ENCODE measurements around the gene TPBGL.

Gene TPBGL, protein sequence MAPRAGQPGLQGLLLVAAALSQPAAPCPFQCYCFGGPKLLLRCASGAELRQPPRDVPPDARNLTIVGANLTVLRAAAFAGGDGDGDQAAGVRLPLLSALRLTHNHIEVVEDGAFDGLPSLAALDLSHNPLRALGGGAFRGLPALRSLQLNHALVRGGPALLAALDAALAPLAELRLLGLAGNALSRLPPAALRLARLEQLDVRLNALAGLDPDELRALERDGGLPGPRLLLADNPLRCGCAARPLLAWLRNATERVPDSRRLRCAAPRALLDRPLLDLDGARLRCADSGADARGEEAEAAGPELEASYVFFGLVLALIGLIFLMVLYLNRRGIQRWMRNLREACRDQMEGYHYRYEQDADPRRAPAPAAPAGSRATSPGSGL

DNA sequence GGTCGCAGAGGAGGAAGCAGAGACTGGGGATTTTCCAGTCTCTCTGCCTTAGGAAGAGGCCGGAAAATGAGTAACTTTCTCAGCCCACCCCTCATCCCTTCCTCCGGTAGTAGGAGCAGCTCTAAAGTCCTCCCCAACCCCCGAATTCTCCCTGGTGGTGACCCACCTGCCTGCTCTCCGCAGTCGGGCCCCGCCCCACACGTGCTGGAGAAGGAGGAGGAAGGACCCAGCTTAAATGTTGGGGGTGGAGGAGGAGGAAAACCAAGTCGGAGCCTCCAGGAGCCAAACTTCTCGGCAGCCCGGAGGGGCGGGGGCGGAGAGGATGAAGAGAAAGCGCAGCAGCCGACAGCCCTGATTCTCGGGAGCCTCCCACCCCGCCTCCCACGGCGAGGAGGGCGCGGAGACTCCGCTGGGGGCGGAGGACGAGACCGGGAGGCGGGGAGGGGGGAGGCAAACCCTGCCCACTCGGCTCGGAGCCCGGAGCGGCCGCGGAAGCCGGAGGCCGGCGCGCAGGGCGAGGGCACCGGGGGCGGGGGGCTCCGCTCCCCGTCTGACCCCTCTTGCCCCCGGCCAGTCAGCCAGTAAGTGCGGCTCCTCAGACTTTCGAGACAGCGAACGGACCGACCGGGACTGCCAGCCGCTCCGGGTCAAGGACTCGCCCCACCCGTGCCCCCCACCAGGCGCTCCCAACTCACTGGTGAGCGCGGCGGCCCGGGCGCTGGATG is at the start of gene TPBGL:
Gene TPBGL, plus strand, starts transcription at position 464 of the 725 bp plus-strand sequence. CDS start 276 bp downstream, outside the sequence.
- peak in 4 of 56 donors; percentile 23 to 36 (median 33) for DNase-seq

DNA sequence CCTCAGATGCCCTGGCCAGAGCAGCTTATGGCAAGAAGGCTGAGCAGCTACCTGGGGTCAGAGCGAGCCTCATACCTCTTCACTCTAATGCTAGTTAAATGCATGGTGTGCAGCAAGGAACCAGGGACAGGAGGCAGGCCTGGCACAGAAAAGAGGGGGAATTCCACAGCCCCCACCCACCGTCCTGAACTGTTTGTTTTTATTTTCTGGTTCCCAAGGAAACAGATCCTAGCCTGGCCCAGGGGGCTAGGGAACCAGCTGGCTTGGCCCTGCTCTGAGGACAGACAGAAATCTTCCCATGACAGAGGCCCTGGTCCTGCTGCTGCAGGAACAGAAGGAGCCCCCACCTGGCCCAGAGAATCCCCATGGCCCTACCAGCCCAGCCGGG is 49.2 kb upstream of the TPBGL start:
- DNase-seq, result no peak

DNA sequence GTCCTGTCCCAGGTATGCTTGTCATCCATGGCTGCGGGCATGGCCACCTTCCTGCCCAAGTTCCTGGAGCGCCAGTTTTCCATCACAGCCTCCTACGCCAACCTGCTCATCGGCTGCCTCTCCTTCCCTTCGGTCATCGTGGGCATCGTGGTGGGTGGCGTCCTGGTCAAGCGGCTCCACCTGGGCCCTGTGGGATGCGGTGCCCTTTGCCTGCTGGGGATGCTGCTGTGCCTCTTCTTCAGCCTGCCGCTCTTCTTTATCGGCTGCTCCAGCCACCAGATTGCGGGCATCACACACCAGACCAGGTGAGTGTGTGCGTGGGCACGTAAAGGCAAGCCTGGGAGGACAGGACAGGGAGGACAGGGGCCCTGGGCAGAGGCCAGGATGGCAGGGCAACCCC is 47.3 kb upstream of the TPBGL start:
- DNase-seq, result no peak

DNA sequence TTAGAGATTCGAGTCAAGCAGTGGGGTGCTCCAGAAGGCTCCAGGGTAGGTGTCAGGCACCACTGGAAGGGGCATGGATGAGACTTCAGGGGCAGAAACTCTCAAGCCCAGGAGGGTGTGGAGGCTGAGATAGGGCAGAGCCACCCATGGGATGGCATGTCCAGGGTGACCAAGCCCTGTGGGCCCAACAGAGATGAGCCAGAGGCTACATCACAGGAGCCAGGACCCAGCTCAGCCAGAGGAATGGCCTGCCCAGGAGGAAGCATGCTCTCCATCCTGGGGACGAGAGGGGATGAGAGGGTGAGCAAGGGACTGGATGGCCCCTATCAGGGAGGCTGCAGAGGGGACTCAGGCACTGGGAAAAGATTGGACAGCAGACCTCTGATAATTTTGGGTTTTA is 46.9 kb upstream of the TPBGL start:
- DNase-seq, result no peak

DNA sequence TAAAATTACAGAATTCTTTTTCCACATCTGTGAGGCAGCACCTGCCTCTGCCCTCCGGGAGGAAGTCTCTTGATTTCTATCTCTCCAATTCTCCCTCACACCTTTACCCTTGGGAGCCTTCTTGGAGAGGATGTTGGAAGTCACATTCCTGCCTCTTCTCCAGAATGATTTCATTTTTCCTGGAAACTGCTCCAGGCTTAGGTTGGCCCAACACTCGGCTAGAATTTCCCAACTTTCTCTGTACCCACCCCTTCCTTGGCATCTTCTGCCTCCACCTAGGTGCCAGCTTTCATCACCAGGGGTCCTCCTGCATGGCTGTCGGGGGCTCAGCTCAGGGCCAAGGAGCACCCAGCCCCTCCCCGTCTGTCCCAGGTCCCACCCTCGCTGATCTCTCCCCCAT is 46.4 kb upstream of the TPBGL start:
- DNase-seq, result no peak

DNA sequence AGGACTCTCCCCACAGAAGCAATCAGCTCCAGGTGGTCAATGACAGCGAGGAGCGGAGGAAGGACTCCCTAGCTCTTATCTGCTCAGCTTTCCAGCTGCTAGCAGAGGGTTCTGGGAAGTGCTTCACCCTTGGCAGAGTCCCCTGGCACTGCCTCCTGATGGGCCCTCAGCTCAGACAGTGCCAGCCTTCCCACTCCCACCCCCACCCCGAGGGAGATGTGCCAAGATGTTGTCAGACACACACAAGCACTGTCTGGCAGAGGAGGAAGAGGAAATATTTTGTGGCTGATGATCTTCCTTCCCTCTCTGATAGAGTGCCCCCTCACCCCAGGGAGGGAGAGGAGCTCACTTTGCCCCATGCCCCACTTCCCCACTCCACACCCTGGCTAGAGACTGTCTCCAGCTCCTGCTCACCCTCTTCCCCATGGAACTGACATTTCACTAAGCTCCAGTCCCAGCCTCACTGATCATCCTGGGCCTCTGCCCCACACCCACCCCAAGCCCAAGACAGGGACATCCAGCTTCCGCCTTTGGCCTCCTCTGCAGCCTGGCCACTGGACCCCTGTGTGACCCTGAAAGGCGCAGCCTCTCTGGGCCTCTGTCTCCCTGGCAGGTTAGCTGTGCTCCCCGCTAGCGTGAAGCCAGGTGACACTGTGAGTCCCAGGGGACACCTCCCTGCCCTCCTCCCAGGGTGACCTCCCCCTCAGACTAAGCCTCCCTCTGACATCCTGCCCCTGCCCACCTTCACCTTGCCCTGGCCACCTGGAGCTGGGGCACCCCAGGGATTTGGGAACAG is 45.2 kb upstream of the TPBGL start:
- DNase-seq, result peak in 38 of 56 donors; percentile 11 to 74 (median 44)

DNA sequence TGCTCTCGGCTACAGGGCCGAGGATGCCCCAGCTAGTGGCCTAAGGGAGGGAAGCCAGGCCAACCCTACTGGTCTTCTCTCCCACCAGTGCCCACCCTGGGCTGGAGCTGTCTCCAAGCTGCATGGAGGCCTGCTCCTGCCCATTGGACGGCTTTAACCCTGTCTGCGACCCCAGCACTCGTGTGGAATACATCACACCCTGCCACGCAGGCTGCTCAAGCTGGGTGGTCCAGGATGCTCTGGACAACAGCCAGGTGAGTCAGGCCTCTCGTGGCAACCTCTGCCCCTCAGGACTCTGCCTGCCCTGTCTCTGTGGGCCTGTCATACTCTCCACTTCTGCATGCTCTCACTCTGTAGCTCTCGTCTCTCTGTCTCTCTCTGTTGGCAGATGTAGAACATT is 44.1 kb upstream of the TPBGL start:
- DNase-seq, result no peak

DNA sequence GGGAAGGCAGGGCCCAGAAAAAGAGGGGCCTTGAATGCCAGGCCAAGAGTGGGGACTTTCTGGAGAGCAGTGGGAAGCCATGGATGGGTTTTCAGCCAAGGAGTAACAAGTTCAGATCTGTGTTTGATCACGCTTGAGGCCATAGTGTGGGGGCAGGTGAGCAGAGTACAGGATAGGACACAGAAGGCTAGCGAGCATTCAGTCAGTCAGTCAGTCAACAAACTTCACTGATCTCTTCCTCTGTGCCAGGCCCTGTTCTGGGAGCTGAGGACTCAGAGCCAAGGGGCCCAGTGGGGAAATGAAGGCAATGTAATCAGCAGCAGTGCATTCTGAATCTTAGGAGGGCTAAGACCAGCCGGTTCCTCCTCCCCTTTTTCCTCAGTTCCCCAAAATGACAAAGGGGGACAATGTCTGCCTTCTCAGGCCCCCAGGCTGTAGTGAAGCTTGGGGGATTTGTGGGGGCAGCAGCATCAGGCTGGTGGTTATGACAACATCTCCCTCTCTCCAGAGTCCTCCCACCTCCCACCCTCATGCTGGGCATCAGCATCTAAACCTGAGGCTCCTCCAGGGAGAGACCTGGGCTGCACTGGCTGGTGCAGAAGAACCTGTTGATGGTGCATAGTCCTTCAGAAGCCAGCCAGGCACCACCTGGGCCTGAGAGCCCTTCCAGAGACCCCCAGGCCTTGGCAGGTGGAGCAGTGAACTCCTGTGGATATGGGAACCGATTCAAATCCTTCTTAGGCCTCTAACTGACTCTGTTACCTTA is 42.9 kb upstream of the TPBGL start:
- no peak for DNase-seq

DNA sequence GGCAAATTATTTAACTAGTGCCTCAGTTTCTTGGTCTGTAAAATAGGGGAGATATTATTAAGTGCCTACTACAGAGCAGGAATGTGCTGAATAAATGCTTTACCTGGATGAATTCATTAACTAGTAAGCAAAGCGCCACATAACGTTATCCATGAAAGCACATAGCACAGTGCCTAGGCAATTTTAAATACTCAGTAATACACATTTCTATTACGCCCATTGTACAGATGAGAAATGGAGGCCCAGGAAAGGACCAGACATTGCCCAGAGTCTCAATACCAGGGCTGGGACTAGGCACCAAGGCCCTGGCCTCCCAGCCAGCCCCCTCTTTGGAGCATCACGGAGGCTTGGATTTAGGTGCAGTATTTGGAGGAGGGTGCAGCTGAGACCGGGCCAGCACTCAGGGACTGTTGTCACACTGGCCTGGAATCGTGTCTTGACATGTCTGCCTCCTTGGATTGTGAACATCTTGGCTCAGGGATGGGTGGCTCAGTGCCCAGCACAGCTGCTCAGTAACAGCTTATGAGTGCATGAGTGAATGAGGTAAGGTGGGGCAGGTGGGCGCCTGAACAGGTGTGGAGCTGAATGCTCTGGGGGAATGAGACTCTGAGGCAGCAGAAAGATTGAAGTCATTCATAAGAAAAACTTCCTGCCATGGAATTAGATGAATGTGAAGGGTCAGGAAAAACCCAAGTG is 42.1 kb upstream of the TPBGL start:
- no peak for DNase-seq

DNA sequence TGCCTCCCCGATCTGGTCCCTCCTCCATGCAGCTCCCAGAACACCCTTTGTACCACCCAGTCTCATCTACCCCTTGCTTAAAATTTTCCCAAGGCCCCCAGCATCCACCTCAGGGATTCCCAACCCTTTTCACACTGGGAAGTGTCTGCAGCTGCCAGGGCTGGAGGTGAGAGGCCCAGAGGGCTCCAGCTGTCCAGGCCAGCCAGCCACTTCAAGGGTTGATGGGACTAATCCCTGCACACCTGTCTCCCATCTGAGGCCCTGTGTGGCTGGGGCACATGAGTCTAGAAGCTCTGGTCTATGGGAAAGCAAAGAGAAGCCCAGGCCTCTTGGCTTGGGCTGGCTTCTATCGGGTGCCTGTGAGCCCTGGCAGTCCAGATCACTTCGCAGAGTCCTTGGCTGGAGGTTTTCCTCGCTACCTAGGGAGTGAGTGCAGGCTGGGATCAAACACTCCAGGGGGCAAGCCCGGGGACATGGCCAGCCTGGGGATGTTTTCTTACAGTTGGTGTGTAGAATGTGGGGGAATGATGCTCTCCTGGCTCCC is 41.1 kb upstream of the TPBGL start:
- DNase-seq, result no peak

DNA sequence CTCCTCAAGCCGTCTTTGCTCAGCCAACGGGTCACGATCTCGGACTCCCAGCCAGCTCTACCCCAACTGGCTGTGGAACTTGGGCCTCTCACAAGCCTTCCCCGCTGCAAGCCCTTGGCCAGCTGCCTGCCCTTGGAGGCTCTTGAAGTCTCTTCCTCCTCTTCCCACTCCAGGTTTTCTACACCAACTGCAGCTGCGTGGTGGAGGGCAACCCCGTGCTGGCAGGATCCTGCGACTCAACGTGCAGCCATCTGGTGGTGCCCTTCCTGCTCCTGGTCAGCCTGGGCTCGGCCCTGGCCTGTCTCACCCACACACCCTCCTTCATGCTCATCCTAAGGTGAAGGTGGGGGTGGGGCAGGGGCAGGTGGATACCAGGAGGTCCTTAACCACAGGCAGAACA is 40.5 kb upstream of the TPBGL start:
- DNase-seq, result peak in 6 of 56 donors; percentile 7 to 27 (median 12)

DNA sequence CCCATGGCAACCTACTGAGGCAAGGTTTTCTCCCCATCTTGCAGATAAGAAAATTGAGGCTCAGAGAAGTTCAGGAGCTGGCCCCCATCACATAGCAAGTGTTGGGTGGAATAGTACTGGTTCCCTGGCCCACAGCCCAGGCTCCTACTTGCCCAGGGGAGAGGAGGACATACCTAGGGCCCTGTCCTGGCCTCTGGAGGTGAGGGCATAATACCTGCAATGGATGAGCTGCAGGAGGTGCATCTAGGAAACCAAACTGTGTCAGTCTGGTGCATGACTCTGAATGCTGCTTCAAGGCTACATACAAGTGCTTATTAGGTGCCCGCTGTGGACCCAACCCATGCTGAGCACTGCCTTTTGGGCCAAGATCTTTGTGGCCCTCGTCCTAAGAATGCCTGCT is 40.0 kb upstream of the TPBGL start:
- DNase-seq, result no peak

DNA sequence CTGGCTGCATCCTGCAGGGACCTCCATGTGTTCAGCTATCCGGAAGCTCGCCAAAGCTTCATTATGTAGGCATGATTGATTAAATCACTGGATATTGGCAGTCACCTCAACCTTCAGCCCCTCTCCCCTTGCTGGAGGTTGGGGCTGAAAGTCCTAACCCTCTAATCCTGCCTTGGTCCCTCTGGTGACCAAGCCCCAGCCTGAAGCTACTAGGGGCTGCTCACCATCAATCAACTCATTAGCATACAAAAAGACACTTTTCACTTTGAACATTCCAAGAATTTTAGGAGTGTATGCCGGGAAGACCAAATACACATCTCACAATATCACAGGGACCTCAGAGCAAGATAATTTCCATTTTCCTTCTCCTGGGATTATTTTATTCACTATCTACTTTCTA is 38.8 kb upstream of the TPBGL start:
- no peak for DNase-seq

DNA sequence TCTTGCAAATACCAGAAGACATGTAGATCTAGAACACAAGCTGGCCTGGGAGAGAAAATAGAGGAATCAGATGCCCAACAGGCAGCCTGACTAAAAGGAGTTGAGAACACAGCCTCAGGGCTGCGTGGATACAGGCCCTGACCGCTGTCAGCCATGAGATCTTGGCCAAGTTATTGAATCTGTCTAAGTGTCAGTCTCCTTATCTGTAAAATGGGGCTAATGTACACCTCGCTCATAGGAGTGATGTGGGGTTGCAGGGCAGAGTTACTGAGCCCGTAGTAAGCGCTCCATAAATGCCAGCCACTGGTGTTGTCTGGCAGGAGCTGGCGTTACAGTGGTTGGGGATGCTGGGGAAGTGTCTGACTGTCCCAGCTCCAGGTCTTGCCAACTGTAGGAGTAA is 38.4 kb upstream of the TPBGL start:
- no peak for DNase-seq

DNA sequence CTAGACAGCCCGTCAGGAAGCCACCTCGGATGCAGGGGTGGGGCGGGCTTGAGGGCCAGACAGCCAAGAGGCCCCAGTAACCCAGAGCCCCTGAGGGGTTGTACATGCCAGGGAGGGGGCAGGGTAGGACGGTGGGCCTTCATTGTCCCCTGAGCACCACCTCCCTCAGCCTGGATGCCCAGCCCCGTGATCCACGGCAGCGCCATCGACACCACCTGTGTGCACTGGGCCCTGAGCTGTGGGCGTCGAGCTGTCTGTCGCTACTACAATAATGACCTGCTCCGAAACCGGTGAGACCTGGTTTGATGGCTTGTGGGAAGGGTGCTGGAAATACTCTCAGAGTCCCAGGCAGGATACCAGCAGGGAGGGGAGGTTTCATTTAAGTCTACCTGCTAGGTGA is 37.4 kb upstream of the TPBGL start:
- no peak for DNase-seq

DNA sequence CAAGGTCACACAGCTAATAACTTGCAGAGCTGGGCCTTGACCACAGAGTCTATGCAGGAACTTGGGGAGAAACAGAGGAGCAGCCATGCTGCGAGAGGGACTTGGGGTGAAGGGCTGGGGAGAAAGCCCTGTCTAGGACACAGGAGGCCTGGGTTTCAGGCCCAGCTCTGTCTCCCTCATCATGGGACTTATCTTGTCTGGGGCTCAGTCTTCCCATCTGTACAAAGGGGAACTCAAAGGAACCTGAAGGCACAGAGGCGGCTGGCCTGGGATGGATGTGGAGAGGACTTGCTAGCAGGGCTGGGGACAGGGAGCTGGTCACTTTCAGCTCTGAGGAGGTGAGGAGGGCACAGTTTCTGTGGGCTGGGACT is 36.9 kb upstream of the TPBGL start:
- no peak for DNase-seq

DNA sequence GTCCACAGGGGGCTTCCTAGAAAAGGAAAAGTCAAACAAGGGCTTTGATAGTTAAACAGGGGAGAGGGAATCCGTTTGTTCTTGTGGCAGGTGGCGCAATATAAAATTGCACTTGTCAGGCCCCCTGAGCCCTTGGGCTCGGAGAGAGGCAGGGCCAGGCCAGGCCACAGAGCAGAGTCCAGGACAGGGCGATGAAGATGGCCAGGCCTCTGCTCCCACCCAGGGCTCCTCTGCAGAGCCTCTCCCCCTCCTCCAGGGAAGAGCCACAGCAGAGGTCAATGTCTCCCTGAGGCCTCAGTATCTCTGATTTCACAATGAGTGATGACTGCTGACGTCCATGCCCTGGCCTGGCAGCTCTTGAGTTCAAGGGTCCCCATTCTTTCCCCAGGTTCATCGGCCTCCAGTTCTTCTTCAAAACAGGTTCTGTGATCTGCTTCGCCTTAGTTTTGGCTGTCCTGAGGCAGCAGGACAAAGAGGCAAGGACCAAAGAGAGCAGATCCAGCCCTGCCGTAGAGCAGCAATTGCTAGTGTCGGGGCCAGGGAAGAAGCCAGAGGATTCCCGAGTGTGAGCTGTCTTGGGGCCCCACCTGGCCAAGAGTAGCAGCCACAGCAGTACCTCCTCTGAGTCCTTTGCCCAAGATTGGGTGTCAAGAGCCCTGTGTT is 36.4 kb upstream of the TPBGL start:
- DNase-seq, result no peak

DNA sequence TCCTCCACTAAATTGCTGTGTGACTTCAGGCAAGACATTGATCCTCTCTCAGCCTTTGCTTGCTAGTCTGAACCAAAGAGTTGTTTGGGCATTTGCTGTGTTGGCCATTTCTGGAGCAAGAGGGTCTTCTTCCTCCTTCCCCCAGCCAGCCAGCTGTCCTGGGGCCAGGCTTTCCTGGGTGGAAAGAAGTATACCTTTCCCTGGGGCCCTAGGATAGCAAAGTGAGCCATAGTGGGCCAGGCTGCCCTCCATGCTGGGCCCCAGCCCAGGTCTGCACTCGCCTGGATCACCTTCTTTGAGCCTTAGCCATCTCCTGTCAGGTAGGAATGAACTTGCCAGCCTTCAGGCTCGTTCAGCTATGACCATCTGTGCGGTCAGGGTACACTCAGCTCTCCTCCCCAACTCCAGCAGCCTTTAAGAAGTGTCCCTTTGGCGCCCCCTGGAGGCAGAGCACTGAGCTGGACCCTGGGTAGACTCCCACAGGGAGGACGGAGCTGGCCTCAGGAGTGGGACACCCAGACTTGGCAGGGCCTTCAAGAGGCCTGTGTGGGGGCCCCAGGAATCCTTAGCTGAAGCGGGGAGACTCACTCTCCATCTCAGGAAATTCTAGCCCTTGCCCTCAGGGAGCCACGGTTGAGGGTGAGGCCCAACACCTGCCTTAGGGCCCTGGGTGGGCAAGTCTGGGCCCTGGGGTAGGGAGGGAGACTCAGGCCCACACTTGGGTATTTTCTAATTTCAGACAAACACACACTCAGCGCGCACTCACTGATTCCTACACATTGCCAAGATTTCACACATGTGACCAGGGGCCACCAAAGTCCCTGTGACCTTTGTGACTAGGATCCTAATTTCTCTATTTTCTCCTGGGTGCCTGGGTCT is 35.6 kb upstream of the TPBGL start:
- DNase-seq, result peak in 50 of 56 donors; percentile 5 to 81 (median 40)

DNA sequence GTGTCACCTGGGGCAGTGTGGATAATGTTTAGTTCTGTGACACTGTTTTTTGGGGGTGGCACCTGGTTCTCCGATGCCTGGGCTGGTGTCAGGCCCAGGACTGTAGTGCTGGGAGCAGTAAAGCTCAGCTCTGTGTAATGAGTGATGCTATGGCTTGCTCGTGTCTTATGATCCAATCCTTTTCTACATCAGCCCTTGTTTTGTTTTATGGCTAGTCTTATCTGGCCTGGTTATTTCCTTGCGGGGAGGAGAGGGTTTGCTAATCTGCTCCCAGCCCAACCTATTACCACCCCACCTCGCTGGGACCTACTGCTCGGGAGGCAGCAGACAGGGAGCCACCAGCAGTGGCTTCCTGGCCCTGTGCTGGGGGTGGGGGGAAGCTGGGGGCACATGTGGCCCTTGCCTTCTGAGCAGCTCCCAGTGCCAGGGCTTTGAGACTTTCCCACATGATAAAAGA is 35.0 kb upstream of the TPBGL start:
- DNase-seq, result no peak
